RWPE2 (cell line): ENCODE results near the gene DBNL.

ENCODE experiments used
- ATAC-seq: fragments of 200-7000 bp; cut with Tn5 transposase; 3 replicates; pipeline ENCODE4 v1.9.1; 2021; ENCODE audit warnings: low read depth
- DNase-seq: peaks from one replicate; pipeline ENCODE4 v3.0.0-alpha.2; 2020; ENCODE audit warnings: low spot score
- H3K27ac ChIP-seq: fragments of 450-650 bp; 2 replicates; pipeline ENCODE4 v1.5.1; 2017; ENCODE audit warnings: mild to moderate bottlenecking; ENCODE audit not compliant: poor library complexity, severe bottlenecking
- H3K27me3 ChIP-seq: fragments of 250-450 bp; sonication (Bioruptor Pico); 2 replicates; pipeline ENCODE4 v1.5.1; 2021; ENCODE audit warnings: mild to moderate bottlenecking, moderate library complexity; ENCODE audit not compliant: insufficient read depth, poor library complexity, severe bottlenecking
- H3K36me3 ChIP-seq: fragments of 250-450 bp; sonication (Bioruptor Pico); 2 replicates; pipeline ENCODE4 v1.5.1; 2020; ENCODE audit warnings: low read depth, mild to moderate bottlenecking, moderate library complexity
- H3K4me1 ChIP-seq: fragments of 250-450 bp; sonication (Bioruptor Pico); 2 replicates; pipeline ENCODE4 v1.5.1; 2021; ENCODE audit warnings: mild to moderate bottlenecking, moderate library complexity; ENCODE audit not compliant: insufficient read depth, poor library complexity, severe bottlenecking
- H3K4me3 ChIP-seq: fragments of 250-450 bp; sonication (Bioruptor Pico); 2 replicates; pipeline ENCODE4 v1.5.1; 2021; ENCODE audit warnings: mild to moderate bottlenecking, moderate library complexity; ENCODE audit not compliant: severe bottlenecking
- H3K9me3 ChIP-seq: fragments of 250-450 bp; sonication (Bioruptor Pico); 2 replicates; pipeline ENCODE4 v1.5.1; 2021; ENCODE audit warnings: mild to moderate bottlenecking, moderate library complexity; ENCODE audit not compliant: severe bottlenecking
- TF ChIP-seq, protein P1 (sequence below): fragments of 450-650 bp; IDR thresholded peaks from one replicate; pipeline ENCODE4 v1.5.1; 2017; ENCODE audit warnings: mild to moderate bottlenecking, moderate library complexity; ENCODE audit not compliant: poor library complexity, severe bottlenecking

DBNL gene

DNA sequence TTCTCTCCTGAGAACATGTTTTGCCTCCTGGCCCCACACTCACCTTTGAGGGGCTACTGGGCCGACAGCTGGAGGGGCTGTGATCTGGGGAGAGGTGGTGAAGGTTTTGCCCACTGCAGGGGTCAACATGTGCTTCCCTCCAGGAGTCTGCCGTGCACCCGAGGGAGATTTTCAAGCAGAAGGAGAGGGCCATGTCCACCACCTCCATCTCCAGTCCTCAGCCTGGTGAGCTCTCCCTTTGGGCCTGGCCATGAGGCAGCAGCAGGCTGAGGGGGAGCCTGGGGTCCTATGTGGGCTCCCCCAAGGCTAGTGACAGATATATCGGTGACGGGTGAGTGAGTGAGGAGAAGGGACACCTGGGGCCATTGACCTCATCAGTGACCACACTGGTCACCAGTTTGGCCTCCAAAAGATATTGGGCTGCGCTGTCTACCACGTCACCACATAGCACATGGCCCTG is 14.3 kb downstream of the DBNL start:
- TF ChIP-seq, protein P1, sequence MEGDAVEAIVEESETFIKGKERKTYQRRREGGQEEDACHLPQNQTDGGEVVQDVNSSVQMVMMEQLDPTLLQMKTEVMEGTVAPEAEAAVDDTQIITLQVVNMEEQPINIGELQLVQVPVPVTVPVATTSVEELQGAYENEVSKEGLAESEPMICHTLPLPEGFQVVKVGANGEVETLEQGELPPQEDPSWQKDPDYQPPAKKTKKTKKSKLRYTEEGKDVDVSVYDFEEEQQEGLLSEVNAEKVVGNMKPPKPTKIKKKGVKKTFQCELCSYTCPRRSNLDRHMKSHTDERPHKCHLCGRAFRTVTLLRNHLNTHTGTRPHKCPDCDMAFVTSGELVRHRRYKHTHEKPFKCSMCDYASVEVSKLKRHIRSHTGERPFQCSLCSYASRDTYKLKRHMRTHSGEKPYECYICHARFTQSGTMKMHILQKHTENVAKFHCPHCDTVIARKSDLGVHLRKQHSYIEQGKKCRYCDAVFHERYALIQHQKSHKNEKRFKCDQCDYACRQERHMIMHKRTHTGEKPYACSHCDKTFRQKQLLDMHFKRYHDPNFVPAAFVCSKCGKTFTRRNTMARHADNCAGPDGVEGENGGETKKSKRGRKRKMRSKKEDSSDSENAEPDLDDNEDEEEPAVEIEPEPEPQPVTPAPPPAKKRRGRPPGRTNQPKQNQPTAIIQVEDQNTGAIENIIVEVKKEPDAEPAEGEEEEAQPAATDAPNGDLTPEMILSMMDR: no peak
- ATAC-seq (no peak), DNase-seq (no peak)
- Histone ChIP-seq H3K27me3 (no peaks in the 10 kb centered on the region), H3K27ac (no peak overlapping the region), H3K4me1 (no peaks in the 10 kb centered on the region), H3K4me3 (no peak overlapping the region), H3K36me3 (peaks cover 62% of the 10 kb centered on the region), H3K9me3 (no peaks in the 10 kb centered on the region)

DNA sequence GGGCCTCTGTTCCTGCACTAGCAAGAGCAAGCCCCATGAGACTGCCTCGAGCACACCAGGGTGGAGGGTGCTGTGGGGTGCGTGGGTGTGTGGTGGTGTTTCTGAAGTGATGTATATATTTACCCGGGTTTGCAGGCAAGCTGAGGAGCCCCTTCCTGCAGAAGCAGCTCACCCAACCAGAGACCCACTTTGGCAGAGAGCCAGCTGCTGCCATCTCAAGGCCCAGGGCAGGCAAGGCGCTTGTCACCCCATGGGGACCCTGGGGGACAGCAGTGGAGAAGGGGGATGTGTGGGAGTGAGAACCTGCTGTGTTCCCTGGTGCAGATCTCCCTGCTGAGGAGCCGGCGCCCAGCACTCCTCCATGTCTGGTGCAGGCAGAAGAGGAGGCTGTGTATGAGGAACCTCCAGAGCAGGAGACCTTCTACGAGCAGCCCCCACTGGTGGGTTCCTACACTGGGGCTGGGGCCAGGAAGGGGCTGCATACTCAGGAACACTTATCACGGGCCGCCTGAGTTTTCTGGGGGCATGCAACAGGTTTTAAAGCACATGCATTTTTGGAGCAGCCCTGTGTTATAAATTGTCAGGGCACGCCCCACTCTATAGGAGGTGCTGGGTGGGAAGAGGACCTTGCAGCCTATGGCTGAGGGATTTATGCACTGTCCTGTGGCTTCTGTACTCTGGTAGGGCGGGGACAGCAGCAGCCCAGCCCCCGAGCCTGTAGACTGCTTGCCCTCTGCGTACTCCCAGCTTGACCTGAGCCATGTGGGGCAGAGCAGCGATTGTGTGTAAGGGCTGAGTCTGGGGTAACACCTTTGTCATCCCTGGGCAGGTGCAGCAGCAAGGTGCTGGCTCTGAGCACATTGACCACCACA is 15.0 kb downstream of the DBNL start:
- DNase-seq: no peak
- Histone ChIP-seq H3K27me3 (no peaks in the 10 kb centered on the region), H3K4me3 (no peak overlapping the region), H3K36me3 (peaks cover 56% of the 10 kb centered on the region), H3K9me3 (no peaks in the 10 kb centered on the region), H3K27ac (no peak overlapping the region), H3K4me1 (no peaks in the 10 kb centered on the region)
- ATAC-seq: no peak
- TF ChIP-seq, protein P1: no peak

DNA sequence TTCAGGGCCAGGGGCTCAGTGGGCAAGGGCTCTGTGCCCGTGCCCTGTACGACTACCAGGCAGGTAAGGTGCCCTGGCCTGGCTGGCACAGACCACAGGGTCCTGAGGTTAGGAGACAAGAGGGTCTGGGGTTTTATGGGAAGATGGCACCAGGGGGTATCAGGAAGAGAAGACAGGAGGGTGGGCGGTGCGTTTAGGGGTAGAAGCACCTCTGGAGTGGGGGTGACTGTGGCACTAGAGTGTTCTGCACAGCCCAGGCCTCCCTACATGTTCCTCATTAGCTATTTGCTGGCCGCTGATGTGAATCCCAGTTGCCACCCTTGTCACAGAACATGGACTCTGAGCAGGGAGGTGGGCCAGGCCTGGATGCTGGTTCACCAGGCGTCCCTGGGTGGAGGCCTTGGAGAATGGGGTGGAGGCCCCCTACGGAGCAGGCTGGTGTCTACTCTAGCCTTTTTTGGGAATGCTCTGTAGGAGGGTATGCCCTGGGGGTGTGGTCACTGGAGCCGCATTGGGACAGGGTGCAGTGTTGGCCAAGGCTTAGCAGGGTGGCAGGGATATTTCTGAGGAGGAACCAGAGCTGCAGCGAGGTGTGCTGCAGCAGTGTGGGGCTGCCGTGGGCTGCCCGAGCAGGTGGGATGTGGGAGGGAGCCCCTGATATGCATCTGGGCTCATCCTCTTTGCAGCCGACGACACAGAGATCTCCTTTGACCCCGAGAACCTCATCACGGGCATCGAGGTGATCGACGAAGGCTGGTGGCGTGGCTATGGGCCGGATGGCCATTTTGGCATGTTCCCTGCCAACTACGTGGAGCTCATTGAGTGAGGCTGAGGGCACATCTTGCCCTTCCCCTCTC is 15.8 kb downstream of the DBNL start:
- H3K4me1 ChIP-seq: no peaks in the 10 kb centered on the region
- no peak for DNase-seq
- no peak for ATAC-seq

DNA sequence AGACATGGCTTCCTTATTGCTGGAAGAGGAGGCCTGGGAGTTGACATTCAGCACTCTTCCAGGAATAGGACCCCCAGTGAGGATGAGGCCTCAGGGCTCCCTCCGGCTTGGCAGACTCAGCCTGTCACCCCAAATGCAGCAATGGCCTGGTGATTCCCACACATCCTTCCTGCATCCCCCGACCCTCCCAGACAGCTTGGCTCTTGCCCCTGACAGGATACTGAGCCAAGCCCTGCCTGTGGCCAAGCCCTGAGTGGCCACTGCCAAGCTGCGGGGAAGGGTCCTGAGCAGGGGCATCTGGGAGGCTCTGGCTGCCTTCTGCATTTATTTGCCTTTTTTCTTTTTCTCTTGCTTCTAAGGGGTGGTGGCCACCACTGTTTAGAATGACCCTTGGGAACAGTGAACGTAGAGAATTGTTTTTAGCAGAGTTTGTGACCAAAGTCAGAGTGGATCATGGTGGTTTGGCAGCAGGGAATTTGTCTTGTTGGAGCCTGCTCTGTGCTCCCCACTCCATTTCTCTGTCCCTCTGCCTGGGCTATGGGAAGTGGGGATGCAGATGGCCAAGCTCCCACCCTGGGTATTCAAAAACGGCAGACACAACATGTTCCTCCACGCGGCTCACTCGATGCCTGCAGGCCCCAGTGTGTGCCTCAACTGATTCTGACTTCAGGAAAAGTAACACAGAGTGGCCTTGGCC is 16.6 kb downstream of the DBNL start:
- Histone ChIP-seq H3K4me1 (no peaks in the 10 kb centered on the region), H3K9me3 (no peaks in the 10 kb centered on the region), H3K4me3 (no peak overlapping the region), H3K36me3 (peaks cover 39% of the 10 kb centered on the region), H3K27ac (no peak overlapping the region), H3K27me3 (no peaks in the 10 kb centered on the region)
- no peak for DNase-seq
- TF ChIP-seq, protein P1: no peak
- no peak for ATAC-seq

More for the DNA sequence above, 15.8 kb downstream of the DBNL start:
- Histone ChIP-seq H3K27ac (no peak overlapping the region), H3K4me3 (no peak overlapping the region), H3K36me3 (peaks cover 47% of the 10 kb centered on the region), H3K9me3 (no peaks in the 10 kb centered on the region), H3K27me3 (no peaks in the 10 kb centered on the region)
- TF ChIP-seq, protein P1: no peak
